Measurements from ENCODE around the gene IFNAR1. TPM values are rescaled to one million over a fixed set of nuclear protein-coding genes. Genes with fewer than 3 reads are reported as not detected.
A peak's percentile ranks its signal among the peaks of the same experiment; 100 is the strongest.
"Not testable (repeated sequence)": the region's sequence is repeated elsewhere in the genome, so short reads cannot be mapped to it uniquely, and the experiment has no call there.

IFNAR1 gene
- total RNA-seq, 1 donor from 2014 or later, result 27.1 TPM

GRCh38 chr21:33377221-33377920 is 52.6 kb downstream of the IFNAR1 start:
- no peak for DNase-seq

DNA sequence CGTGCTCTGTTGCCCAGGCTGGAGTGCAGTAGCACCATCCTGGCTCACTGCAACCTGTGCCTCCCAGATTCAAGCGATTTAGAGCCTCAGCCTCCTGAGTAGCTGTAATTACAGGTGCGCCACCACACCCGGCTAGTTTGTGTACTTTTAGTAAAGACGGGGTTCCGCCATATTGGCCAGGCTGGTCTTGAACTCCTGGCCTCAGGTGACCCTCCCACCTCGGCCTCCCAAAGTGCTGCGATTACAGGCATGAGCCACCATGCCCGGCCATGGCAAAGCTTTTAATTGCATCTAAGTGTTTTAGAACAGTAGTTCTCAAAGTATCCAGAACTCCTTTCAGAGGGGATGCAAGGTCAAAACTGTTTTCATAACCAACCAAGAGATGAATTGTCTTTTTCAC is 53.3 kb downstream of the IFNAR1 start:
- no peak for DNase-seq

- DNase-seq, result not testable (repeated sequence)
Observed at GRCh38 chr21:33379934-33380333, 55.2 kb downstream of the IFNAR1 start.

DNA sequence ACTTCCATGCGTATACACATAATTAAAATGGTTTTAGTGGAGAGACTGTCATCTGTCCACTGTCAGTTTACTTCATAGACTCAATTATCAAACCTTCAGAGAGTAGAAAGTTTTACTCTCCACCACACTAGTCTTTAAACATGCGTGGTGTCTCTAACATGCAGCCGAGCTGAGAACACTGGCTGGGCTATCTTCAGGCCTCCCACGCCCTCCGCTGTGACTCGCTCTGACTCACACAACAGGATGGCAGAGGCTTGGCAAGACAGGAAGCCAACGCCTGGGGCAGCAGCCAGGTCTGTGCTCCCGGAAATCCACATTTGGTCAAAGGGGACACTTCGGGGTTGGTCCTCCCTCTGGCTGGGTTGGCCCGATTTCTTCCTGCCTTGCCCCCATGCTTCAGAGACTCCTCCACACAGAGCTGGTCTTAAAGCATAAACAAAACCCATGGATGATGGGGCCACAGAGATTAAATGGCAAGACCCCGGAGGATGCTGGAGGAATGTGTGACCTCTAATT is 55.8 kb downstream of the IFNAR1 start:
- DNase-seq, result peak; percentile 57

- not testable (repeated sequence) for DNase-seq
Observed at GRCh38 chr21:33381381-33381780, 56.6 kb downstream of the IFNAR1 start.

- DNase-seq, result no peak
Observed at GRCh38 chr21:33383056-33383888, 58.5 kb downstream of the IFNAR1 start.

GRCh38 chr21:33384841-33385331 is 60.1 kb downstream of the IFNAR1 start:
- no peak for DNase-seq

- no peak for DNase-seq
Observed at GRCh38 chr21:33386222-33386784, 61.5 kb downstream of the IFNAR1 start.

GRCh38 chr21:33387294-33387693 is 62.5 kb downstream of the IFNAR1 start:
- DNase-seq, result no peak

GRCh38 chr21:33388188-33388587 is 63.4 kb downstream of the IFNAR1 start:
- no peak for DNase-seq

- DNase-seq, result no peak
Observed at GRCh38 chr21:33390479-33390878, 65.7 kb downstream of the IFNAR1 start.

- DNase-seq, result no peak
Observed at GRCh38 chr21:33391656-33392055, 66.9 kb downstream of the IFNAR1 start.

GRCh38 chr21:33392284-33392985 is 67.7 kb downstream of the IFNAR1 start:
- no peak for DNase-seq

GRCh38 chr21:33393348-33393747 is 68.6 kb downstream of the IFNAR1 start:
- no peak for DNase-seq

- DNase-seq, result no peak
Observed at GRCh38 chr21:33394260-33394659, 69.5 kb downstream of the IFNAR1 start.

DNA sequence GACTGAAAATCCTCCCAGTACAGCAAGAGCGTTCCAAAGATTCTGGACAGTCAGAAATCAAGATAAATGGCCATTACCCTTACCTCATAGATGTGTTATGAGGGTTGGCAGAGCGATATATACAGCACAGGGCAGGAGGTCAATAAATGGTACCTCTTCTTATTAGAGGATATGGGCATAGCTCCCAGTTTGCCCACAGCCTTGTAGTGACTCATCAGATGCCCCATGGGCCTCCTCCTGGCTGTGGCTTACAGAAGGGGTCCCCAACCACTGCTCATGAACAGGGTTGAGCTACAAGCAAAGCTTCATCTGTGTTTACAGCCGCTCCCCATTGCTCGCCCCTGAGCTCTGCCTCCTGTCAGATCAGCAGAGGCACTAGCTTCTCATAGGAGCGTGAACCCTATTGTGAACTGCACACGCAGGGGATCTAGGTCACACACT is 71.1 kb downstream of the IFNAR1 start:
- no peak for DNase-seq

GRCh38 chr21:33396436-33396835 is 71.7 kb downstream of the IFNAR1 start:
- DNase-seq, result no peak

- no peak for DNase-seq
Observed at GRCh38 chr21:33396951-33397350, 72.2 kb downstream of the IFNAR1 start.

DNA sequence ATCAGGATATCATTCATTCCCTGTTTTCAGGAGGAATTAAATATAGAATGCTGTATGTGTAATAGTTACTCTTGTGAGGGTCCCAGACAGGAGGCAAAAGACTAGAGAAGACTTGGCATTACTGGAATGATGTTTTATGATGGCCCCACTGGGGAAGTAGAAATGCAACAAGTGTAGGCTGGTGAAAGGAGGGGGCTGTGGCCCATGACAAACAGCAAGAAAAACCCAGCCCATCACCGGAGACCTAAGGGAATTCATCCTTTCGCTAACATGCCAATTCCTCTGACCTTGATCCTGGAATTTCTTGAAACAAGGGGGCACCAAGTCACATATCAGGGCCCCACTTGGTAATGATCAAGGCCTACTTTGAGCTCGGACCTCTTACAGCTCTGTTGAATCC is 72.9 kb downstream of the IFNAR1 start:
- DNase-seq, result no peak

- DNase-seq, result no peak
Observed at GRCh38 chr21:33398361-33398760, 73.6 kb downstream of the IFNAR1 start.

- peak; percentile 86 for DNase-seq
Observed at GRCh38 chr21:33401630-33401992, 76.8 kb downstream of the IFNAR1 start.
